ENCODE measurements around the gene ABCE1.
A peak's percentile ranks its signal among the peaks of the same experiment; 100 is the strongest.
"Not testable (repeated sequence)": the region's sequence is repeated elsewhere in the genome, so short reads cannot be mapped to it uniquely, and the experiment has no call there.

ABCE1 gene

DNA sequence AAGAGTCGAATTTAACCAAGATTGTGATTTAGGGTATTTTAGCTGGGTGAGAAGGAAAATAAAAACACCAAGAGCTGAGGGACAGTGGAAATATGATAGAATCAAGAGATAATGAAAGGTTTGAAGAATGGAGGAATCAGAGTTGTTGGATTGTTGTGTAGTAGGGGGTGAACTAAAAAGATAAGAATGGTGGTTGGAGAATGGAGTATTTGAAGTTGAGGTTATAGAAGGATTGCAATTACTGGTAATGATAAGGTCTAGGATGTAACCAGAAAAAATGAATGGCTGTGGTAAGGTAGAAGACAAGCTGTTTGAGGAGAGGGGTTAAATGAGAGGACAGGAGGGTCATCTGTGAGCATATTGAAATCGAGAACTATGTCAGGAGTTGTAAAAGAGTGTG is 4.5 kb downstream of the ABCE1 start:
- no peak for ATAC-seq
- DNase-seq, result no peak

DNA sequence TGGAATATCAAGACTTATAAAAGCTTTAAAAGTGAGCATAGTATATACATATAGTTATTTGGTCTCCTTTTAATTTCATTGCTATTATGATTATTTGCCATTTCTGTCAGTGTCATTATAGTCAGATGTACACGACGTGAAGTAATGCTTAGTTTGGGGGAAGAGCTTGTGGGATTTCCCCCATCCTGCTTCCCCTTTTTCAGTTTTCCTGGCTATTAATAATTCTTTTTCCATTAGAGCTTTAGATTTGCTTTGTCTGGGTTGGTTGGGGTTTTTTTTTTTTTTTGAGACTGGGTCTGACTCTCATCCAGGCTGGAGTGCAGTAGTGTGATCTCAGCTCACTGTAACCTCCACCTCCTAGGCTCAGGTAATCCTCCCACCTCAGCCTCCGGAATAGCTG is 5.4 kb downstream of the ABCE1 start:
- ATAC-seq, result no peak
- no peak for DNase-seq

GRCh38 chr4:145107126-145107525 is 9.0 kb downstream of the ABCE1 start:
- no peak for ATAC-seq
- no peak for DNase-seq

DNA sequence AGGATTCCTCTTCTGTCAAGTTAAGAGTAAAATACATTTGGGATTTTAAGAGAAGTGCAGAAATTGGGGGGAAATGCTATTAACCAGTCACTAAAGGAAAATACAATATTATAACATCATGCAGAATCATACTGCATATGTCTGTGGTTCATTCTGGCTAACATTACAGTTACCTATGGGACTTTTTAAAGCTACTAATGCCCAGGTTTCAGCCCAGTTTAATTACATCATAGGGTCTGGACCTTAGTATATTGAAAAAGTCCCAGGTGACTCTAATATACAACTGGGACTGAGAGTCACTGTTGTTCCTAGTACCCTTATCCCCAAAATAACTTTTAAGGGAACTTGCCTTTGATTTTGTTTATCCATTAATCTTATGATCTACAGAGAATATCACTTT is 10.0 kb downstream of the ABCE1 start:
- DNase-seq (no peak), ATAC-seq (no peak)

DNA sequence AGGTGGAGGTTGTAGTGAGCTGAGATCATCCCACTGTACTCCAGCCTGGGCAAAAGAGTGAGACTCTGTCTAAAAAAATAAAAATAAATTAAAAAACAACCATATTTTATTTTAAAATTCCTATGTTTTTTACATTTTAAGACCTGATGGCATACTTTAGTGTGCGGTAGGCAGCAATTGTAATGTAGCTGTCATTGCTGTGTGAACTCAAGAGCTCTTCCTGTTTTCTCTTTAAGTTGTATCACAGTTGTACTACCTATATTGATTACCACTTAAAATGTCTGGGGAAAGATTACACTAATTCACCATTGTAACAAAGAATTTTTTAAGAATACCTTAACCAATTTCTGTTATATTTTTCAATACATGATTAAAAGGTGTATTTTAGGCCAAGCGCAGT is 27.3 kb downstream of the ABCE1 start:
- no peak for DNase-seq
- ATAC-seq, result no peak

DNA sequence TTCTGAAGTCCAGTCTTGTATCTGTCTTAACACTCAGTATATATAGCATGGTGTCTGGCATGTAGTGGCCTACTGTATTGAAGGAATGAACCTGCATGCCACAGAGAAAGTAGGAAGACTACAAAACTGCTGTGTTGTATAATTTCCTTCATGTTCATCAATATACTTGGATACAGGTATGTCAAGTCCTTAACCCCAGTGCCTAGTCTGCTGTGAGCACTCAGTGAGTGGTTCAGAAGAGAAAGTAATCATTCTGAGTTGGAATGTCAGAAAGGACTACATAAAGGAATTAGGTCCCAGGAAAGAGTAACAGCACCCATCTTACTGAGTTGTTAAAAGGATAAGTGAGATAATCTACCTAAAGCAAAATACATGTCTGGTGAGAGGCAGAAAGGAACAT is 32.0 kb downstream of the ABCE1 start:
- DNase-seq (no peak), ATAC-seq (no peak)

GRCh38 chr4:145130788-145131399 is 32.8 kb downstream of the ABCE1 start:
- ATAC-seq, result peak; percentile 40
- DNase-seq, result no peak

DNA sequence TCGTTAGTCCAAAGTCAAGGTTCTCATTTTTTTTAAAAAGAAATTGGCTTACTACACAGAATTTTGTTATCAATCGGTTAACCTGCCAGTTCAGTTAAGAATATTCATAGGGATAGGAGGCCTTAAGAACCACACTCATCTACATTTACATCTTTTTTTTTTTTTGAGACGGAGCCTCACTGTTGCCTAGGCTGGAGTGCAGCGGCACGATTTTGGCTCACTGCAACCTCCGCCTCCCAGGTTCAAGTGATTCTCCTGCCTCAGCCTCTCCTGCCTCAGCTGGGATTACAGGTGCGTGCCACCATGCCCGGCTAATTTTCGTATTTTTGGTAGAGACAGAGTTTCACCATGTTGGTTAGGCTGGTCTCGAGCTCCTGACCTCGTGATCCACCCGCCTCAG is 33.7 kb downstream of the ABCE1 start:
- ATAC-seq (no peak), DNase-seq (no peak)

GRCh38 chr4:145132511-145133098 is 34.5 kb downstream of the ABCE1 start:
- ATAC-seq (peak; percentile 63), DNase-seq (peak; percentile 13)

GRCh38 chr4:145136219-145136618 is 38.1 kb downstream of the ABCE1 start:
- DNase-seq, ATAC-seq: not testable (repeated sequence)

- no peak for ATAC-seq
Measured at GRCh38 chr4:145148980-145149379, 50.9 kb downstream of the ABCE1 start.

DNA sequence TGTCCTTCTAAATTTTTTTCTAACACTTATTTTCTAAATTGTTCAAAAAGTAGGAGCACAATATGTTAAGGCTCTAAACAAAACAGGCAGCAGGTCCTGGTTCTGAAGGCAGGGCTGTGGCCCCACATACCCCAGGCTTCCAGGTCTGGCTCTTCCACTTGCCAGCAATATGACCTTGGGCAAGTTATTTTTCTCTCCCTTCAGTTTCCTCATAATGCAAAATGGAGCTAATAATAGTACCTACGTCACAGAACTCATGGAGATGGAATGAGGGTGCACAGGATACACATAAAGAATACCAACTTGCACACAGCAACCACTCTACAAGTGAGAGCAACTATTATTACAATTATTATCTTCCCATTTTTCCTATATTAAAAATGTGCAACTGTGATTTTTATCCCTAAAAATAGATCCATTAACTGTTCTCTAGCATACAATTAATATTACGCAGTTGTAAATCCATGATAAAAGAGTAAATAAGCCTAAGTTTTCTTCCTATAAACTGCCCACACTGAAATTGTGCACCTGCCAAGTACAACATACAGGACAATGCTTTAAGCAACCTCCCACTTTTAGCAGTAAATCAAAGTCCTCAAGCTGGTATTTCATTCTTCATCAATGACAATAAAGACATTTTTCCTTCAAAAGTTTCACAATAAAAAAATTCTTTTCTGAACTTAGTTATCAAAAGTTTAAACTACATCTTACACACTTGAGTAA is 55.2 kb downstream of the ABCE1 start:
- DNase-seq (no peak), ATAC-seq (no peak)

More at GRCh38 chr4:145148980-145149379, 50.9 kb downstream of the ABCE1 start:
- DNase-seq, result no peak

DNA sequence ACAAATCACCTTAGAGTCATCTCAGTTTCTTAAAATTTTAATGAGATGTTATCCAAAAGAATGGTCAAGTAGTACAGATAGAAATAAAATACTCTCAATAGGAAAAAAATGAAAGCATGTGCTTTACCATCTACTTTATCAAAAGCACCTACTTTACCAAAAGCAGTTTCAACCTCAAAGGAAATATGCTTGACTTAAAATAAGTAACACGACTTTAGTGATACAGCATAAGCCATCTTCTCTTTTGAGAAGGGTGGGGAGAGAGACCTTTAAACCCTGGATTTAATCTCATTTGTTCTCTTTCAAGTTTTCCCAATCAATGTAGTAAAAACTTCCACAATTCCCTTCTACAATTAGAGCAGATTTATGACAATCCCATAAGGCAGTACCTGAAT is 55.8 kb downstream of the ABCE1 start:
- ATAC-seq (no peak), DNase-seq (no peak)

DNA sequence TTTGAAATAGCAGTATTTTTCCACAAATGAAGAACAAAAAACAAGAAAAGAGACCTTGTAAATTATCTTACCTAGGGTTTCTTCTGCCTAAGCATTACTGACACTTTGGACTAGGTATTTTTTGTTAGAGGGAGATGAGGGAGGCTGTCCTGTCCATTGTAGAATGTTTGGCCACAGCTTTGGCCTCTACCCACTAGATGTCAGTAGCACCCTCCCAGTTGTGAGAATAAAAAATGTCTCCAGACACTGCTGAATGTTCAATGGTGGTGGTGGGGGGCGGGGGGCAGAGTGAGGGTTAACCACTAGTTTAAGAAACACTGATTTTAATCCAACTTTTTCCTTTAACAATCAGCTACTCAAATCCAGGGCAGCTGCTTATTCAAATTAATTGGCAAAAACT is 56.5 kb downstream of the ABCE1 start:
- ATAC-seq (peak; percentile 36), DNase-seq (no peak)

GRCh38 chr4:145155268-145155870 is 57.3 kb downstream of the ABCE1 start:
- DNase-seq, result no peak
- no peak for ATAC-seq

DNA sequence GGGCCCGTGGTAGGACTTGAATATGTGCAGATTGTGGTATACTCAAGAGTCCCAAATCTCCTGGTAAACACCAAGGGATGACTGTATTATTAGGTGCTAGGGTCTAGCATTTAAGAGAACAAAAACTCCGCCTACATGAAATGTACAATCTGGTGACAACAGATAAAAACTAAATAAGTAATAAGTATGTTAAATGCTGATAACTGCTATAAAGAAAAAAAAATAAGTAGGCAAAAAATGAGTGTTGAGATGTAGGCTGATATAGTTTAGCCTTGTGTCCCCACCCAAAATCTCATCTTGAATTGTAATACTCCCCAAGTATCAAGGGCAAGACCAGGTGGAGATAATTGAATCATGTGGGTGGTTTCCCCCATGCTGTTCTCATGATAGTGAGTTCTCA is 58.9 kb downstream of the ABCE1 start:
- ATAC-seq (no peak), DNase-seq (no peak)

DNA sequence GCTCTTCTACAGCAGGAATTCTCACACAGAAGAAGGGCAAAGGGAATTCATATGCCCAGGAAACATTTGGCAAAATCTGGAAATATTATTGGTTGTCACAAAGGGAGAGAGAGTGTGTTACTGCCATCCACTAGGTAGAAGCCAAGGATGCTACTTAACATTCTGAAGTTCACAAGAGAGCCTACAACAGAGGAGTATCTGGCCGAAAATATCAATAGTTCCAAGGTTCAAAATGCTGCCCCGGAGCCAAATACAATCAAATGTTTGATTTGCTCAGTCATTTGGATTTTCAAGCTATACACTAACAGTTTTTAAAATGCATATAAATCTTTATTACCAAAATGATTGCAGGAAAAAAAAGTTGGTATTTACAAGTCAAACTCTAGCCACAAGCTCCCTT is 63.4 kb downstream of the ABCE1 start:
- no peak for ATAC-seq

GRCh38 chr4:145167887-145168286 is 69.8 kb downstream of the ABCE1 start:
- ATAC-seq (no peak), DNase-seq (no peak)

More for the DNA sequence above, 63.4 kb downstream of the ABCE1 start:
- DNase-seq, result no peak

- DNase-seq (no peak), ATAC-seq (no peak)
Measured at GRCh38 chr4:145168581-145169187, 70.6 kb downstream of the ABCE1 start.

DNA sequence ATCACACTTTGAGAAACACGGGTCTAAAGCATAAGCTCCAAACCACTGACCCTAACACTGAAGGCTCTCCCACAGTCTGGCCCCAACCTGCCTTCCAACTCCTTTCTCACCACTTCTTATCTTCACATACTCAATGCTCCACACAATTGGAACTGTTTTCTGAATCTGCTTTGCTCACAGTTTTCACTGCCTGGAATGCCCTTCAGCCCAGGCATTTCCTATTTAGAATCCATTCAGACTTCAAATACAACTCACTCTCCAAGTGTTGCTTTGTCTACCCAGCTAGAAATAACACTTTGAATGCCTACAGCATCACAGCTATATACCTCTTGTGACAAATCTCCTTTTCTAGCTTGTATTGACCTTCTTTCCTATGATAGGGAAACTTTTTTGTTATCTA is 72.1 kb downstream of the ABCE1 start:
- DNase-seq, result no peak
- no peak for ATAC-seq

GRCh38 chr4:145171911-145172310 is 73.8 kb downstream of the ABCE1 start:
- DNase-seq (no peak), ATAC-seq (no peak)

- DNase-seq (no peak), ATAC-seq (no peak)
Measured at GRCh38 chr4:145176641-145177432, 78.7 kb downstream of the ABCE1 start.

Data from stimulated activated naive CD8-positive, alpha-beta T cell treated with anti-CD3 and anti-CD28 coated beads, Interleukin-15, Interleukin-2, amounts not matched to agents 100 U/mL and 50 U/mL, for 24 hours (primary cell).